WTC11 (cell line): ENCODE data around the gene SLTM. TPM values are rescaled to one million over a fixed set of nuclear protein-coding genes. Genes with fewer than 3 reads are reported as not detected.
A peak's percentile ranks its signal among the peaks of the same experiment; 100 is the strongest.

Experiments
- ATAC-seq: fragments of 200-7000 bp; cut with Tn5 transposase; 2 replicates; pipeline ENCODE4 v1.10.0; 2021; ENCODE audit warnings: mild to moderate bottlenecking, moderate library complexity
- CTCF ChIA-PET: fragments of 300-600 bp; sonication (Branson Sonifier 250); formaldehyde crosslinking; loops from one replicate; lab custom pipeline; 2021; ENCODE audit warnings: antibody characterized with exemption; lab: Charles Lee
- POLR2A ChIA-PET: fragments of 350-600 bp; sonication (Branson Sonifier 250); formaldehyde crosslinking; loops from one replicate; lab custom pipeline; 2021; ENCODE audit warnings: antibody characterized with exemption; lab: Charles Lee
- DNase-seq: peaks from one replicate; pipeline ENCODE4 v3.0.0; 2021; ENCODE audit warnings: low spot score
- H3K27ac Mint-ChIP-seq: 2 replicates; pipeline ENCODE4 v1.8.0; 2021; ENCODE audit warnings: mixed read lengths
- H3K27me3 Mint-ChIP-seq: 2 replicates; pipeline ENCODE4 v1.8.0; 2021; ENCODE audit warnings: low read depth, mild to moderate bottlenecking, moderate library complexity, mixed read lengths
- H3K36me3 Mint-ChIP-seq: 2 replicates; pipeline ENCODE4 v1.8.0; 2021; ENCODE audit warnings: mixed read lengths
- H3K4me1 Mint-ChIP-seq: 2 replicates; pipeline ENCODE4 v1.8.0; 2022; ENCODE audit warnings: mixed read lengths
- H3K4me3 Mint-ChIP-seq: 2 replicates; pipeline ENCODE4 v1.8.0; 2021; ENCODE audit warnings: mild to moderate bottlenecking, moderate library complexity, mixed read lengths
- H3K9me3 Mint-ChIP-seq: 2 replicates; pipeline ENCODE4 v1.8.0; 2021; ENCODE audit warnings: mixed read lengths
- AR ChIP-seq: fragments of 250-450 bp; sonication (Bioruptor Pico); IDR thresholded peaks from 2 replicates; pipeline ENCODE4 v1.9.0; 2021; ENCODE audit warnings: mild to moderate bottlenecking
- ATF3 ChIP-seq: sonication (generic); formaldehyde crosslinking; conservative IDR thresholded peaks from 2 replicates; pipeline ENCODE4 v1.8.1; 2022; ENCODE audit warnings: mild to moderate bottlenecking, missing genetic modification reagents
- ATF6 ChIP-seq: sonication (generic); formaldehyde crosslinking; IDR thresholded peaks from 2 replicates; pipeline ENCODE4 v1.8.1; 2023; ENCODE audit warnings: mild to moderate bottlenecking, missing genetic modification reagents
- ESRRA ChIP-seq: sonication (generic); formaldehyde crosslinking; IDR thresholded peaks from 2 replicates; pipeline ENCODE4 v1.8.1; 2022; ENCODE audit warnings: mild to moderate bottlenecking, missing genetic modification reagents, borderline replicate concordance
- ETV6 ChIP-seq: sonication (generic); formaldehyde crosslinking; IDR thresholded peaks from 2 replicates; pipeline ENCODE4 v1.8.1; 2022; ENCODE audit warnings: mild to moderate bottlenecking, missing genetic modification reagents
- GABPB1 ChIP-seq: sonication (generic); formaldehyde crosslinking; IDR thresholded peaks from 2 replicates; pipeline ENCODE4 v1.8.1; 2023; ENCODE audit warnings: mild to moderate bottlenecking, missing genetic modification reagents
- GTF2I ChIP-seq: fragments of 250-450 bp; sonication (Bioruptor Pico); conservative IDR thresholded peaks from 2 replicates; pipeline ENCODE4 v1.4.0; 2021; ENCODE audit warnings: mild to moderate bottlenecking
- KAT7 ChIP-seq: sonication (generic); formaldehyde crosslinking; IDR thresholded peaks from 2 replicates; pipeline ENCODE4 v1.8.1; 2023; ENCODE audit warnings: missing genetic modification reagents, mild to moderate bottlenecking, borderline replicate concordance
- NR1H2 ChIP-seq: sonication (generic); formaldehyde crosslinking; IDR thresholded peaks from 2 replicates; pipeline ENCODE4 v1.9.0; 2021; ENCODE audit warnings: mild to moderate bottlenecking, moderate library complexity, missing genetic modification reagents
- NR2C2 ChIP-seq: sonication (generic); formaldehyde crosslinking; IDR thresholded peaks from 2 replicates; pipeline ENCODE4 v1.8.0; 2022; ENCODE audit warnings: mild to moderate bottlenecking, missing genetic modification reagents
- SP1 ChIP-seq: sonication (generic); formaldehyde crosslinking; conservative IDR thresholded peaks from 2 replicates; pipeline ENCODE4 v1.8.1; 2022; ENCODE audit warnings: missing genetic modification reagents
- ZNF396 ChIP-seq: fragments of 250-450 bp; sonication (Bioruptor Pico); IDR thresholded peaks from 2 replicates; pipeline ENCODE4 v1.8.0; 2021; ENCODE audit warnings: mild to moderate bottlenecking, moderate library complexity, borderline replicate concordance
- ZNF423 ChIP-seq: fragments of 250-450 bp; sonication (Bioruptor Pico); IDR thresholded peaks from 2 replicates; pipeline ENCODE4 v2.1.2; 2022; ENCODE audit warnings: mild to moderate bottlenecking, moderate library complexity
- total RNA-seq: library from RNA; stranded (reverse); gene quantifications from 3 replicates; pipeline ENCODE4 v1.2.3, GENCODE V29; 2021
- TF ChIP-seq, protein P1 (sequence below): sonication (generic); formaldehyde crosslinking; IDR thresholded peaks from 2 replicates; pipeline ENCODE4 v1.8.0; 2022; ENCODE audit warnings: missing genetic modification reagents
- TF ChIP-seq, protein P2 (sequence below): fragments of 250-450 bp; sonication (Bioruptor Pico); IDR thresholded peaks from 2 replicates; pipeline ENCODE4 v2.1.2; 2022; ENCODE audit warnings: mild to moderate bottlenecking, moderate library complexity

The SLTM gene
- total RNA-seq, 1 experiment from 2014 or later = 126 TPM

DNA sequence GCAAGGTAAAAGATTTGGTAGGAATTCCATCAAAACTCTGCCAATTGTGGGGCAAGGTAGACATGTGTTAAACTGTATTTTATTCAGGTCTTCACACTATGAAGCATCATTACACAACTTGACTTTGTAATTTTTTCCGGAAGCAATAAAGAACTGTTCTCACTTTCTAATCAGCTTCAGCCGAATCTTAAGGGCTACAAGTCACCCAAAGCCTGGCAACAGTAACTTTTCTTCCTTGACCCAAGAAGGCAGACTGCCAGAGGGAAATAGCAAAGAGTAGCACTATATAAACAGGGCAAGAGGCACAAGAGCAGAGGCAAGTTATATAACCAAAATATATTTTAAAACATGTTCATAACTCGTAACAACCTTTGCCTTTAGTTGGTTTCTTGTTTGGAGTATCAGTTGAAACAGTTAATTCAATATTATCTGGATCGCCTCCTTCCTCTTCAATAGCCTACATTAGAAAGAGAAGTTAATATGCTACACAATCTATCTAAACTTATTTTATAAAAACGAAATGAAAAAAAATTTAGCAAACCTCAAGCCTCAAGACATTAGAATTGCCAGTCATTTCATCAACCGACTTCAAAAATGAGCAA lies 1.4 kb downstream of the SLTM start:
- Mint-ChIP-seq H3K9me3 (no peaks in the 10 kb centered on the region), H3K27me3 (no peaks in the 10 kb centered on the region), H3K27ac (peak overlapping the region; percentile 98), H3K4me1 (peaks cover 41% of the 10 kb centered on the region), H3K4me3 (peak overlapping the region; percentile 96), H3K36me3 (peaks cover 31% of the 10 kb centered on the region)
- ATAC-seq (no peak), DNase-seq (no peak)
- ChIA-PET CTCF (no interaction called here), POLR2A (no interaction called here)
- TF ChIP-seq ATF3 (CRISPR knock-in tag) (no peak), ZNF396 (CRISPR knock-in tag) (no peak), NR1H2 (no peak), NR2C2 (CRISPR knock-in tag) (no peak), ESRRA (no peak), ZNF423 (CRISPR knock-in tag) (no peak), GABPB1 (CRISPR knock-in tag) (no peak), SP1 (CRISPR knock-in tag) (no peak), KAT7 (CRISPR knock-in tag) (no peak), ATF6 (no peak)
- TF ChIP-seq, protein P1, sequence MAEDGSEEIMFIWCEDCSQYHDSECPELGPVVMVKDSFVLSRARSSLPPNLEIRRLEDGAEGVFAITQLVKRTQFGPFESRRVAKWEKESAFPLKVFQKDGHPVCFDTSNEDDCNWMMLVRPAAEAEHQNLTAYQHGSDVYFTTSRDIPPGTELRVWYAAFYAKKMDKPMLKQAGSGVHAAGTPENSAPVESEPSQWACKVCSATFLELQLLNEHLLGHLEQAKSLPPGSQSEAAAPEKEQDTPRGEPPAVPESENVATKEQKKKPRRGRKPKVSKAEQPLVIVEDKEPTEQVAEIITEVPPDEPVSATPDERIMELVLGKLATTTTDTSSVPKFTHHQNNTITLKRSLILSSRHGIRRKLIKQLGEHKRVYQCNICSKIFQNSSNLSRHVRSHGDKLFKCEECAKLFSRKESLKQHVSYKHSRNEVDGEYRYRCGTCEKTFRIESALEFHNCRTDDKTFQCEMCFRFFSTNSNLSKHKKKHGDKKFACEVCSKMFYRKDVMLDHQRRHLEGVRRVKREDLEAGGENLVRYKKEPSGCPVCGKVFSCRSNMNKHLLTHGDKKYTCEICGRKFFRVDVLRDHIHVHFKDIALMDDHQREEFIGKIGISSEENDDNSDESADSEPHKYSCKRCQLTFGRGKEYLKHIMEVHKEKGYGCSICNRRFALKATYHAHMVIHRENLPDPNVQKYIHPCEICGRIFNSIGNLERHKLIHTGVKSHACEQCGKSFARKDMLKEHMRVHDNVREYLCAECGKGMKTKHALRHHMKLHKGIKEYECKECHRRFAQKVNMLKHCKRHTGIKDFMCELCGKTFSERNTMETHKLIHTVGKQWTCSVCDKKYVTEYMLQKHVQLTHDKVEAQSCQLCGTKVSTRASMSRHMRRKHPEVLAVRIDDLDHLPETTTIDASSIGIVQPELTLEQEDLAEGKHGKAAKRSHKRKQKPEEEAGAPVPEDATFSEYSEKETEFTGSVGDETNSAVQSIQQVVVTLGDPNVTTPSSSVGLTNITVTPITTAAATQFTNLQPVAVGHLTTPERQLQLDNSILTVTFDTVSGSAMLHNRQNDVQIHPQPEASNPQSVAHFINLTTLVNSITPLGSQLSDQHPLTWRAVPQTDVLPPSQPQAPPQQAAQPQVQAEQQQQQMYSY (CRISPR knock-in tag) = no peak

DNA sequence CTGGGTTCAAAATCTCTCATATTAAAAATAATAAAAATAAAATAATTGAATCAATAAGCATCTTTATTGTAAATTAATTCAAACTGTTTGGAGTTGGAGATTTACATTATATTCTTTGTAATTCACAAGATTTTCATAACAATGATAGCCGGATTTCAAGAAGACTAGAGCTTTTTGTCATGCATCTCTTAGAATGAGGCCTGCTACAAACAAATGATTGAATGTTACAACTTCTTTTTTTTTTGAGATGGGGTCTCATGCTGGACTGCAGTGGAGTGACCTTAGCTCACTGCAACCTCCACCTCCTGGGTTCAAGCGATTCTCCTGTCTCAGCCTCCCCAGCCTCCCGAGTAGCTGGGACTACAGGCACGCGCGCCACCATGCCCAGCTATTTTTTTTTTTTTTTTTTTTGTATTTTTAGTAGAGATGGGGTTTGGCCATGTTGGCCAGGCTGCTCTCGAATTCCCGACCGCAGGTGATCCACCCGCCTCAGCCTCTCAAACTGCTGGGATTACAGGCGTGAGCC lies 3.5 kb downstream of the SLTM start:
- peak overlapping the region; percentile 65; the same call in 1 of the 2 replicates for H3K27ac Mint-ChIP-seq

More for the DNA sequence above, 3.5 kb downstream of the SLTM start:
- DNase-seq = no peak
- TF ChIP-seq GTF2I (CRISPR knock-in tag) = 0 out of 2 replicates have a peak, but pooled peaks have one; percentile 66
- no peak for TF ChIP-seq AR
- TF ChIP-seq, protein P2, sequence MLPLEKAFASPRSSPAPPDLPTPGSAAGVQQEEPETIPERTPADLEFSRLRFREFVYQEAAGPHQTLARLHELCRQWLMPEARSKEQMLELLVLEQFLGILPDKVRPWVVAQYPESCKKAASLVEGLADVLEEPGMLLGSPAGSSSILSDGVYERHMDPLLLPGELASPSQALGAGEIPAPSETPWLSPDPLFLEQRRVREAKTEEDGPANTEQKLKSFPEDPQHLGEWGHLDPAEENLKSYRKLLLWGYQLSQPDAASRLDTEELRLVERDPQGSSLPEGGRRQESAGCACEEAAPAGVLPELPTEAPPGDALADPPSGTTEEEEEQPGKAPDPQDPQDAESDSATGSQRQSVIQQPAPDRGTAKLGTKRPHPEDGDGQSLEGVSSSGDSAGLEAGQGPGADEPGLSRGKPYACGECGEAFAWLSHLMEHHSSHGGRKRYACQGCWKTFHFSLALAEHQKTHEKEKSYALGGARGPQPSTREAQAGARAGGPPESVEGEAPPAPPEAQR (CRISPR knock-in tag) = 0 out of 2 replicates have a peak, but pooled peaks have one; percentile 51
- no peak for TF ChIP-seq ETV6 (CRISPR knock-in tag)
- peak overlapping the region; percentile 31; the same call in 1 of the 2 replicates for H3K4me3 Mint-ChIP-seq
- H3K4me1 Mint-ChIP-seq = peaks cover 54% of the 10 kb centered on the region
- H3K36me3 Mint-ChIP-seq = peaks cover 42% of the 10 kb centered on the region
- ChIA-PET POLR2A (interaction anchor here (1.0 to 1.1 kb wide), 2 partner anchors 8 to 126 kb away, joined by 3 to 5 read pairs; no protein-coding TSS in a partner anchor), CTCF (interaction anchor here (1.3 kb wide), 1 partner anchor 159 kb away, joined by 4 read pairs; the partner anchor contains the start of gene MINDY2)
- no peaks in the 10 kb centered on the region for H3K27me3 Mint-ChIP-seq
- ATAC-seq = no peak
- no peaks in the 10 kb centered on the region for H3K9me3 Mint-ChIP-seq
